Chondrocyte (in vitro differentiated cells): ENCODE results near the gene ACSS1. TPM values are rescaled to one million over a fixed set of nuclear protein-coding genes. Genes with fewer than 3 reads are reported as not detected.

Source experiments
- DNase-seq: peaks from one replicate; pipeline ENCODE4 v3.0.0; 2021; ENCODE audit warnings: mixed read lengths, low spot score
- H3K27ac Mint-ChIP-seq: one replicate; pipeline ENCODE4 v1.8.0; 2021; ENCODE audit warnings: mild to moderate bottlenecking, moderate library complexity, mixed read lengths; ENCODE audit not compliant: unreplicated experiment
- H3K27me3 Mint-ChIP-seq: 2 replicates; pipeline ENCODE4 v1.8.0; 2021; ENCODE audit warnings: low read depth, mixed read lengths
- H3K36me3 Mint-ChIP-seq: 2 replicates; pipeline ENCODE4 v1.8.0; 2021; ENCODE audit warnings: low read depth, mixed read lengths
- H3K4me1 Mint-ChIP-seq: 2 replicates; pipeline ENCODE4 v1.8.0; 2021; ENCODE audit warnings: low read depth, mild to moderate bottlenecking, mixed read lengths
- H3K4me3 Mint-ChIP-seq: one replicate; pipeline ENCODE4 v1.8.0; 2021; ENCODE audit warnings: mild to moderate bottlenecking, moderate library complexity, mixed read lengths; ENCODE audit not compliant: unreplicated experiment
- H3K9me3 Mint-ChIP-seq: 2 replicates; pipeline ENCODE4 v1.8.0; 2021; ENCODE audit warnings: low read depth, mixed read lengths
- CTCF ChIP-seq: fragments of 200-600 bp; sonication (generic); IDR thresholded peaks from 2 replicates; pipeline ENCODE4 v1.5.0; 2021; ENCODE audit warnings: antibody characterized with exemption, mild to moderate bottlenecking, moderate library complexity
- total RNA-seq: library from RNA; stranded (reverse); gene quantifications from 3 replicates; pipeline ENCODE4 v1.2.1, GENCODE V29; 2021

The ACSS1 gene
- total RNA-seq, 1 donor from 2014 or later = 5.5 TPM

DNA sequence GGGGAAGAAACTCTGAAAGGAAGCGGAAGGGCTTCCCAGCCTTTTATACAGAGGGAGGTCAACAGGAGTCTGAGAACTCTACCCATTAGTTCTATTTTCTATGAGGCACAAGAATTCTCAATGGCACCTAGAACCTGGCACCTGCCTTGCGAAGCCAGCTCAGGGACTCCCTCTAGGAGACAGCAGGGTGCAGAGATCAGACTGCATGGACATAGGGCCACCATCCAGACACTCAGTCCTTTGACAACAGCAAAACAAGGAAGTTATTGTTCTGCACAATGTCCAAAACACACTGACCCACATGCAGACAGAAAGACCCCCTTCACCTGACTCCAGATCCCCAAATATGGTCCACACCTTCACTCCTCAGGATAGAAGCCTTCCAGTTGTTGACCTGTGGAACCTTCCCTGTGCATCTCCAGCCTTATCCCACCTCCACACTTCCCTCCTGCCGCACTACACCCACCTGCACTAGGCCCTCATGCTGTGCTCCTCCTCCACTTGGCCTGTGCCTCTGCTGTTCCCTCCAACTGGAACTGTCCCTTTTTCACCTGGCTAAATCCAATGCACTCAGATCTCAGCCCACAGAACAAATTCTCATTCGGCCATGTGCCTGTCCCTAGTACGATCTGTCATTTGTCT, 27.8 kb downstream of the ACSS1 start:
- Mint-ChIP-seq H3K4me3 (no peak overlapping the region), H3K4me1 (peaks cover 15% of the 10 kb centered on the region), H3K9me3 (no peaks in the 10 kb centered on the region), H3K36me3 (peaks cover 8% of the 10 kb centered on the region), H3K27ac (no peak overlapping the region), H3K27me3 (peaks cover 6% of the 10 kb centered on the region)
- peak; percentile 22 for DNase-seq
- no peak for TF ChIP-seq CTCF

DNA sequence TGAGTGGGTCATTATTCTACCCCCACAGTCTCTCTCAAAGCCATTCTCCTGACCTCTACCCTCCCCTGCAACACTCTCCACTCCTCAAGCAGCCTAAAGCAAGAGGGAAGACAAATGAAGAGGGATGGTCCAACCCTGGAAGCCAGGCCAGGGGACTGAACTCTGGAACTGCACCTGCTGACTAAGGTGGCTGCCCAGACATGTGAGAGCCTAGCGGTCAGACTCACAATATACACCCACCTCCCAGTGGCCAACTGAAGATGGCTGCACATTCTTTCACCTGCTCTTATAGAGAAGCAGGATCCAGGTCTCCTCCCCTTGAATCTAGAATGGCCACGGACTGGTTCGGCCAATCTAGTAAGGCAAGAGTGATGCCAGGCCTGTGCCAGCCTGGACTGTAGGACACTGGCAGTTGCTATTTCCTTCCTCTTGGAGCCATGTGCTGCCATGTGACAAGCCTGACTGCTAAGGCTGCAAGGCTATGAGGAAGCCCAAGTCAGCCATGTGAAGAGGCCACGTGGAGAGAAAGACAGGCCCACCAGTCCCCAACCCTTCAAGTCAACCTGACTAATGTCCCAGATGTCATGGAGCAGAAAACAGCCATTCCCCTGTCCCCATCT, 31.8 kb downstream of the ACSS1 start:
- Mint-ChIP-seq H3K36me3 (peaks cover 8% of the 10 kb centered on the region), H3K27ac (no peak overlapping the region), H3K4me3 (no peak overlapping the region), H3K4me1 (no peaks in the 10 kb centered on the region), H3K27me3 (peaks cover 6% of the 10 kb centered on the region), H3K9me3 (no peaks in the 10 kb centered on the region)
- no peak for TF ChIP-seq CTCF
- peak; percentile 46 for DNase-seq

DNA sequence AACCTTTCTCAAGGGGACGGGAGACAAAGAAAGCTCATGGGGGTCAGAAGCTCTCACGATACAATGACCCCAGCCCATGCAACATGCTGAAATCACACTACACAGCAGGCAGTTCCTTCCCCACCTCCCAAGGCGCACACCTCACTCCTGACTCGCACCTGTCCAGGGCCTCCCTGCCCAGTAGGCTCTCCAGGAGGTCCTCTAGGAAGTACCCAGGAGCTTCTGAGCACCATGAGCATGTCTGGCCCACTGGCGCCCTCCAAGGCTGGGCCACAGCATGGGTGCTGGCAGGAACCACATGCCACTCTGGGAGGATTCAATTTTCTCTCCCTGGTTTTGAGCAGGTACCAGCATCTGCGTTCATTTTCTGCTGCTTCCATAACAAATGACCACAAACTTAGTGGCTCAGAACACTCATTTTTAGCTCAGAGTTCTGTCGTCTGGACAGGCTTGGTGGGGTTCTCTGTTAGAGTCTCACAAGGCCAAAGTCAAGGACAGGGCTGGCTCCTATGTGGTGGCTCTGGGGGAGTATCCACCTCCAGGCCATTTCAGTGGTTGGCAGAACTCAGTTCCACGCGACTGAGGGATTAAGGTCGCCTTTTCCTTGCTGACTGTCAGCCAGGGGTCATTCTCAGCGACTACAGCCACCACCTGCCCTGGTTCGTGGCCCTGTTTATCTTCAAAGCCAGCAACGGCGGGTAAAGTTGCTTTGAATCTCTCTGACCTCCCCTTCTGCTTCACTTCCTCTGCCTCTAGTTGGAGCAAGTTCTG, 32.7 kb downstream of the ACSS1 start:
- H3K4me1 Mint-ChIP-seq = no peaks in the 10 kb centered on the region
- no peaks in the 10 kb centered on the region for H3K9me3 Mint-ChIP-seq
- peaks cover 3% of the 10 kb centered on the region for H3K36me3 Mint-ChIP-seq
- DNase-seq = peak; percentile 50
- H3K27ac Mint-ChIP-seq = no peak overlapping the region
- TF ChIP-seq CTCF = no peak
- H3K27me3 Mint-ChIP-seq = peaks cover 1% of the 10 kb centered on the region
- no peak overlapping the region for H3K4me3 Mint-ChIP-seq

DNA sequence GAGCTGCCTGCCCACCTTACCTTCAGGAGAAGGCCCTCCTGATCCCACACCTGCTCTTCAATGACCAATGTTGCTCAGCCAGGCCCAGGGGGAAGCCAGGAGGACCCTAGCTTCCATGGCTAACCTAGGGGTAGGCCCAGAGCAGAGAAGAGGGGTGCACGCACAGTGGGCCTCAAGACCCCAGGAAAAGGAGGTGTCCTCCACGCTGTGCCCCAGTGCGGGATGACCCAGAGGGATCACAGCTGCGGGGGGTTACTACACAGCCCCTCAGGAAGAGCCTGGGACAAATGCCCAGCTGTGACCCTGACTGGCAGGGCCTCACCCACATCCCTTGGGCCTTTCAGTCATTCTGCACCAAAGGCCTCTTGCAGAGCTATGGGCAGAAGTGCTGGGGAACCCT, 33.8 kb downstream of the ACSS1 start:
- Mint-ChIP-seq H3K9me3 (no peaks in the 10 kb centered on the region), H3K36me3 (no peaks in the 10 kb centered on the region), H3K27me3 (no peaks in the 10 kb centered on the region), H3K4me3 (no peak overlapping the region), H3K27ac (no peak overlapping the region), H3K4me1 (no peaks in the 10 kb centered on the region)
- DNase-seq = peak; percentile 75
- no peak for TF ChIP-seq CTCF

DNA sequence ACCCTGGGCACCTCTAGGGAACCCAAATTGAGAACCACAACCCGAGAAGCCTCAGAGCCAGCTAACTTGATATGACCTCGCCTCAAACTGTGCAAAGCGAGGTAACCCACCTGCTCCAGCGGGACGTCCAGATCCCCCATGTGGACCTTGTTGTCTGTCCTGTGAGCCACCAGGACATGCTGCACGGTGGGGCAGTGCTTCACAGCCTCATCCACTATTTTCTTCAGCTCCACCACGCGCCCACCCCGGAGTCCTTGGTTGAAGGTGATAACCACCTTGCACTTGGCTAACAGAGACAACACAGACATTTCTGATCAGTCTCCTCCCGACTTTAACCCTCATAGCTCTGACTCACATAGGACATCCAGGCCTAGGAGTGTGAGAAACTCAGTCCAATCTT, 34.6 kb downstream of the ACSS1 start:
- Mint-ChIP-seq H3K4me1 (no peaks in the 10 kb centered on the region), H3K9me3 (no peaks in the 10 kb centered on the region), H3K36me3 (no peaks in the 10 kb centered on the region), H3K27ac (no peak overlapping the region), H3K4me3 (no peak overlapping the region), H3K27me3 (no peaks in the 10 kb centered on the region)
- DNase-seq = peak; percentile 81
- no peak for TF ChIP-seq CTCF
